Chondrocyte (in vitro differentiated cells): ENCODE measurements around the gene SMAD4. TPM values are rescaled to one million over a fixed set of nuclear protein-coding genes. Genes with fewer than 3 reads are reported as not detected.

Experiments
- DNase-seq: peaks from one replicate; pipeline ENCODE4 v3.0.0; 2021; ENCODE audit warnings: mixed read lengths, low spot score
- H3K27ac Mint-ChIP-seq: one replicate; pipeline ENCODE4 v1.8.0; 2021; ENCODE audit warnings: mild to moderate bottlenecking, moderate library complexity, mixed read lengths; ENCODE audit not compliant: unreplicated experiment
- H3K27me3 Mint-ChIP-seq: 2 replicates; pipeline ENCODE4 v1.8.0; 2021; ENCODE audit warnings: low read depth, mixed read lengths
- H3K36me3 Mint-ChIP-seq: 2 replicates; pipeline ENCODE4 v1.8.0; 2021; ENCODE audit warnings: low read depth, mixed read lengths
- H3K4me1 Mint-ChIP-seq: 2 replicates; pipeline ENCODE4 v1.8.0; 2021; ENCODE audit warnings: low read depth, mild to moderate bottlenecking, mixed read lengths
- H3K4me3 Mint-ChIP-seq: one replicate; pipeline ENCODE4 v1.8.0; 2021; ENCODE audit warnings: mild to moderate bottlenecking, moderate library complexity, mixed read lengths; ENCODE audit not compliant: unreplicated experiment
- H3K9me3 Mint-ChIP-seq: 2 replicates; pipeline ENCODE4 v1.8.0; 2021; ENCODE audit warnings: low read depth, mixed read lengths
- CTCF ChIP-seq: fragments of 200-600 bp; sonication (generic); IDR thresholded peaks from 2 replicates; pipeline ENCODE4 v1.5.0; 2021; ENCODE audit warnings: antibody characterized with exemption, mild to moderate bottlenecking, moderate library complexity
- total RNA-seq: library from RNA; stranded (reverse); gene quantifications from 3 replicates; pipeline ENCODE4 v1.2.1, GENCODE V29; 2021

The SMAD4 gene
- total RNA-seq, 1 donor from 2014 or later: 106 TPM

DNA sequence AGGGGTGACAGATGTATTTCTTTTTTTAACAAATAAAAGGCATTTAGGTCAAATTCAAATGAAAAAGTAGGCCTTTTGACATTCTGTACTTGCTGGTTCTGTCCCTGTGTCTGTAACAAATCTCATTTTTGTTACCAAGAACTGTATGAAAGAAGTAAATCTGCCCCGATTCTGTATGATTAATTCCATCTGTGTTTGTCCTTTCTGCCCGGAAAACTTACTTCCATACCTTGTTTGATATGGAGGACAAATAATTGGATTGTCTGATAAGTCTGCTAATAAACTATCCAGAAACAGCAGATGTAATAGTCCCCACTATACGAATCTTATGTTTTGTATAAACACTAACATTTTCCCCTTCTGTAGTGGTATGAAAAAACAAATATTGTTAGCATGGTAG lies 97.7 kb downstream of the SMAD4 start:
- DNase-seq: no peak
- no peak overlapping the region for H3K4me3 Mint-ChIP-seq
- H3K36me3 Mint-ChIP-seq: no peaks in the 10 kb centered on the region
- H3K27ac Mint-ChIP-seq: no peak overlapping the region
- no peaks in the 10 kb centered on the region for H3K27me3 Mint-ChIP-seq
- H3K9me3 Mint-ChIP-seq: no peaks in the 10 kb centered on the region
- peaks cover 3% of the 10 kb centered on the region for H3K4me1 Mint-ChIP-seq
- TF ChIP-seq CTCF: no peak

GRCh38 chr18:51128533-51128932 lies 98.5 kb downstream of the SMAD4 start:
- Mint-ChIP-seq H3K36me3 (no peaks in the 10 kb centered on the region), H3K27ac (no peak overlapping the region), H3K9me3 (no peaks in the 10 kb centered on the region), H3K4me3 (no peak overlapping the region), H3K4me1 (peaks cover 3% of the 10 kb centered on the region), H3K27me3 (no peaks in the 10 kb centered on the region)
- no peak for DNase-seq
- no peak for TF ChIP-seq CTCF

DNA sequence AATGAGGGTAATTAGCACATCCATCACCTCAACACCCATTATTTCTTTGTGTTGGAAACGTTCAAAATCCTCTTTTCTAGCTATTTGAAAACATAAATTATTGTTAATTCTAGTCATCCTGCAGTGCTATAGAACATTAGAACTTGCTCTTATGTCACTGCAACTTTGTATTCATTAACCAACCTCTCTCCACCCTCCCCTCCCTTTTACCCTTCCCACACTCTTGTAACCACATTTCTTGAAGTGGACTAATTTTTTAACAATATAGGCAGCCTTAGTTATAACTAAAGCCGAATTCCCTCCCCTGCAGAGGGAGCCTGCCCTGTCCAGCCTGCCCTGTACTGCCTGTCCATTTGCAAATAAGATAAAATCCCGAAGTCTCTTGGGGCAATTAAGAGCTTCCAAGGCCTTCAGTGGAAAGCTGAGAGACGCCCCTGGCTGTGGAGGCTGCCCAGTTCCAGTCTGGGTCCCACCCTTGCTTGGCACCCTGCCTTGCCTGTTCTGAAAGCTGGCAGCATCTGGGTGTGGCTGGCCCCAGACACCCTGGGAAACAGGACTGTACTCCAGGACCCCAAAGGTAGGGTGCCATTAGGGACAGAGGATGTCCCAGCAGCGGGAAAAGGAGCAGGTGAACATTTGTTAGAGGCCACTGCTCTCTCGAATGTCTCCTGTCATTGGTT lies 102.4 kb downstream of the SMAD4 start:
- H3K9me3 Mint-ChIP-seq: no peaks in the 10 kb centered on the region
- peaks cover 36% of the 10 kb centered on the region for H3K4me1 Mint-ChIP-seq
- H3K27ac Mint-ChIP-seq: no peak overlapping the region
- H3K4me3 Mint-ChIP-seq: no peak overlapping the region
- H3K27me3 Mint-ChIP-seq: no peaks in the 10 kb centered on the region
- no peaks in the 10 kb centered on the region for H3K36me3 Mint-ChIP-seq
- no peak for DNase-seq
- TF ChIP-seq CTCF: no peak

DNA sequence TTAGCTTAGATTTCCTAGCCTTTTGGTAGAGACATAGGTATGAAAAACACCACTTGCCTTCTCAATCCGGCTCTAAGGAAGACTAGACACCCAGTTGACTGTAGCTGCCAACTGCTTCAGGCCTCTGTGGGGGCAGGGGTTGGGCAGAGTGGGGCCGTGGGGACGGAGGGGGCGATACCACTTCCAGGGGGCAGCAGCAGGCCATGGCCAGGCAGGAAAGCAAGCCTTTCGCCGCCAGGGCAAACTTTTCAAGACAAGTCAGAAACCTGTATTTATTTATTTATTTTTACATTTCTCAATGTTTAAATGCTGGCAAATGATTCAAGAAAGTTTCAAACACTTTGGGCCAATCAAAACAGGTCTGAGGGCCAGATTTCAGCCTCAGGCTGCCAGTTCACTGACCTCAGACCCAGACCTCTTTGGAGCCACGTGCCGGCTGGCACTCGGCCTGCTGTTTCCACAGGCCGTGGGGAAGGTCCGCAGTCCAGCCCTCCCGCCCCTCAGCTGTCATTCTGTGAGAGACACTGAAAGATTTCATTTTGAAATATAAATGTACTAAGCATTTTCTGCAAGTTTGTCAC lies 103.7 kb downstream of the SMAD4 start:
- Mint-ChIP-seq H3K36me3 (no peaks in the 10 kb centered on the region), H3K4me3 (no peak overlapping the region), H3K4me1 (peaks cover 36% of the 10 kb centered on the region), H3K27me3 (no peaks in the 10 kb centered on the region), H3K9me3 (no peaks in the 10 kb centered on the region), H3K27ac (no peak overlapping the region)
- no peak for DNase-seq
- TF ChIP-seq CTCF: no peak

Other genes with a start within 250 kb of the SMAD4 start
- not detected in 3 replicates for gene MRO, start 210.2 kb upstream of the SMAD4 start, total RNA-seq
- gene ME2, start 151.1 kb upstream of the SMAD4 start, total RNA-seq: 26.7 to 29.9 TPM (median 29.1 TPM) in 3 replicates
- gene ELAC1, start 62.2 kb upstream of the SMAD4 start, total RNA-seq: 6.4 to 9.2 TPM (median 8.4 TPM) in 3 replicates
- 49.0 to 55.1 TPM (median 54.7 TPM) in 3 replicates for gene MEX3C, start 167.5 kb downstream of the SMAD4 start, total RNA-seq